Esophagus muscularis mucosa (tissue), 4 donors: ENCODE data around the gene PCNT. TPM values are rescaled to one million over a fixed set of nuclear protein-coding genes. Genes with fewer than 3 reads are reported as not detected.

ENCODE experiments used
- DNase-seq: peaks from one replicate; pipeline ENCODE4 v3.0.0-alpha.2; 2017; ENCODE audit errors: extremely low spot score
- H3K27ac ChIP-seq, 4 donors: fragments of 200-600 bp; sonication (generic); replicated peaks in 1 of 4; 1 replicate in 3 of 4; 2 replicates in 1 of 4; pipeline ENCODE4 v1.5.1; 2016 to 2019; ENCODE audit warnings: mild to moderate bottlenecking in 1 of 4
- H3K27me3 ChIP-seq, 4 donors: fragments of 200-600 bp; sonication (generic); one replicate each; pipeline versions ENCODE4 v1.5.1 to v1.6.0; 2016 to 2019
- H3K36me3 ChIP-seq, 4 donors: fragments of 200-600 bp; sonication (generic); one replicate each; pipeline ENCODE4 v1.5.1; 2016 to 2019
- H3K4me1 ChIP-seq, 4 donors: fragments of 200-600 bp; sonication (generic); one replicate each; pipeline ENCODE4 v1.5.1; 2016 to 2019
- H3K4me3 ChIP-seq, 4 donors: fragments of 200-600 bp; sonication (generic); 1 replicate in 2 of 4; 2 replicates in 2 of 4; pipeline ENCODE4 v1.5.1; 2016 to 2019; ENCODE audit warnings: mild to moderate bottlenecking in 4 of 4, moderate library complexity in 1 of 4
- H3K9me3 ChIP-seq, 4 donors: fragments of 200-600 bp; sonication (generic); 1 replicate in 3 of 4; 2 replicates in 1 of 4; pipeline ENCODE4 v1.5.1; 2016 to 2019
- EP300 ChIP-seq: sonication (generic); formaldehyde crosslinking; IDR thresholded peaks from one replicate; pipeline ENCODE4 v1.6.1; 2017; ENCODE audit warnings: antibody characterized with exemption
- POLR2A ChIP-seq: fragments of 450-650 bp; IDR thresholded peaks from one replicate; pipeline ENCODE4 v1.6.1; 2017; ENCODE audit warnings: antibody characterized with exemption, moderate library complexity, mild to moderate bottlenecking, low read depth
- POLR2AphosphoS5 ChIP-seq, 2 donors: sonication (generic); formaldehyde crosslinking; IDR thresholded peaks; one replicate each; pipeline ENCODE4 v1.6.1; 2017; ENCODE audit warnings: antibody characterized with exemption in 2 of 2
- WGBS: methylation state at CpG from one replicate; pipeline ENCODE4 v1.1.5; 2018; 5-methylcytosine and 5-hydroxymethylcytosine counted together
- intact Hi-C: fragments of 100-400 bp; cut with DNase I; formaldehyde crosslinking; loops from one replicate; pipeline ENCODE4 v1.15.1; 2023
- total RNA-seq, 4 donors: library from RNA; depleted of rRNA; stranded (reverse); fragments of >200 nt; gene quantifications; one replicate each; pipeline versions ENCODE4 v1.1.0 to v1.2.1, GENCODE V29; 2016
- TF ChIP-seq, protein P1 (sequence below), 3 experiments: fragments of 200-600 bp in 2 of 3; fragments of 450-650 bp in 1 of 3; sonication (generic) in 2 of 3; IDR thresholded peaks; one replicate each; pipeline ENCODE4 v1.5.1; 2017 to 2019; ENCODE audit warnings: antibody characterized with exemption in 3 of 3, mild to moderate bottlenecking in 2 of 3, moderate library complexity in 1 of 3

Gene PCNT
- total RNA-seq, 4 donors from 2014 or later = 21.2 to 35.1 (median 24.7) TPM

DNA sequence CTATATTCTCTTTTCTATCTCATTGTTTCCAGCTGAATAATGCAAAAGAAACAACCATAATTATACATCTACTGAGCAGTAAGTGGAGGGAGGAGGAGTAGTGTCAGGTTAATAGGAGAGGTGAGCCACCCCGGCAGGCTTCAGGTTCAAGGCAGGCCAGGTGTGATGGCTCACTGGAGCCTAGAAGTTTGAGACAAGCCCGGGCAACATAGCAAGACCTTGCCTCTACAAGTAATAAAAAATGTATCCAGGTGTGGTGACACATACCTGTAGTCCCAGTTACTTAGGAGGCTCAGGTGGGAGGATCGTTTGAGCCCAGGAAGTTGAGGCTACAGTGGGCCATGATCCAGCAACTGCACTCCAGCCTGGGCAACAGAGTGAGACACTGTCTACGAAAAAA, 132.8 kb downstream of the PCNT start:
- TF ChIP-seq POLR2A (no peak), POLR2AphosphoS5 (IDR thresholded peaks at IDR 0.05) (no peak), EP300 (no peak)
- TF ChIP-seq, protein P1, sequence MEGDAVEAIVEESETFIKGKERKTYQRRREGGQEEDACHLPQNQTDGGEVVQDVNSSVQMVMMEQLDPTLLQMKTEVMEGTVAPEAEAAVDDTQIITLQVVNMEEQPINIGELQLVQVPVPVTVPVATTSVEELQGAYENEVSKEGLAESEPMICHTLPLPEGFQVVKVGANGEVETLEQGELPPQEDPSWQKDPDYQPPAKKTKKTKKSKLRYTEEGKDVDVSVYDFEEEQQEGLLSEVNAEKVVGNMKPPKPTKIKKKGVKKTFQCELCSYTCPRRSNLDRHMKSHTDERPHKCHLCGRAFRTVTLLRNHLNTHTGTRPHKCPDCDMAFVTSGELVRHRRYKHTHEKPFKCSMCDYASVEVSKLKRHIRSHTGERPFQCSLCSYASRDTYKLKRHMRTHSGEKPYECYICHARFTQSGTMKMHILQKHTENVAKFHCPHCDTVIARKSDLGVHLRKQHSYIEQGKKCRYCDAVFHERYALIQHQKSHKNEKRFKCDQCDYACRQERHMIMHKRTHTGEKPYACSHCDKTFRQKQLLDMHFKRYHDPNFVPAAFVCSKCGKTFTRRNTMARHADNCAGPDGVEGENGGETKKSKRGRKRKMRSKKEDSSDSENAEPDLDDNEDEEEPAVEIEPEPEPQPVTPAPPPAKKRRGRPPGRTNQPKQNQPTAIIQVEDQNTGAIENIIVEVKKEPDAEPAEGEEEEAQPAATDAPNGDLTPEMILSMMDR (IDR thresholded peaks at IDR 0.05) = no peak
- 94% methylated on average over 4 of the region's 4 CpGs for WGBS
- no peak overlapping the region for H3K4me3 ChIP-seq
- peaks cover 59 to 72% (median 63%) of the 10 kb centered on the region in 4 donors for H3K4me1 ChIP-seq
- H3K27me3 ChIP-seq = no peaks in the 10 kb centered on the region
- peak overlapping the region in 3 of 4 donors; percentile 89 to 91 (median 91) for H3K27ac ChIP-seq
- DNase-seq = no peak
- intact Hi-C loops = loop anchor here (10.0 kb wide), 1 partner anchor 132 kb away; the partner anchor contains the start of genes C21orf58 and PCNT
- H3K36me3 ChIP-seq = no peaks in the 10 kb centered on the region
- H3K9me3 ChIP-seq = no peaks in the 10 kb centered on the region

DNA sequence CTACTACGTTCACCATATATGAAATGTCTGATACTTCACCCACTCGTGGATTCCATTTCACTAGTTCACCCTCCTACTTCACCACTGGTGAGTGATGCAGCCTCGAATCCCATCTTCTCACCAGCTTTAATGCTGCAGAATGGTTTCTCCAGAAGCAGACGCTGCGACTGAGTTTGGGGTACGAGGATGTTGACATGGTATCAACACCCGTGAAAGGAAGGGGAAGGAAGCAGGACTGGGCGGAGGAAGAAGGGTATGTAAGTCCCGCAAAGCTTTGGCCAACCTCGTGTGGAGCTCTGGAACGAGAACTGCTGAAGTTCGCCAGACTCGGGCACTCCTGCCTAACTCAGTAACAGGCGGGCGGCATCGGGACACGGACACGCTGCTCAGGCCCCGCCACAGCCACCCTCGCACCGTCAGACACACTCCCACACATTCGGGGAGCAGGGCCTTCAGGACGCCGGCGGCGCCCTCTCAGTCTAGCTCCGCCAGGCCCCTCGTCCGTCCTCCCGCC, 133.9 kb downstream of the PCNT start:
- TF ChIP-seq EP300 = no peak
- TF ChIP-seq, protein P1 (IDR thresholded peaks at IDR 0.05) = no peak
- no peak for TF ChIP-seq POLR2AphosphoS5 (IDR thresholded peaks at IDR 0.05)
- no peak for TF ChIP-seq POLR2A
- no peaks in the 10 kb centered on the region for H3K9me3 ChIP-seq
- WGBS = 3% methylated on average over 15 of the region's 30 CpGs
- H3K27ac ChIP-seq = peak overlapping the region; percentile 89 to 94 (median 91)
- intact Hi-C loops = loop anchor here (10.0 kb wide), 1 partner anchor 133 kb away; the partner anchor contains the start of genes C21orf58 and PCNT
- no peaks in the 10 kb centered on the region for H3K27me3 ChIP-seq
- no peaks in the 10 kb centered on the region for H3K36me3 ChIP-seq
- peak overlapping the region; percentile 88 to 100 (median 96) for H3K4me3 ChIP-seq
- peaks cover 61 to 80% (median 69%) of the 10 kb centered on the region in 4 donors for H3K4me1 ChIP-seq
- DNase-seq = no peak

DNA sequence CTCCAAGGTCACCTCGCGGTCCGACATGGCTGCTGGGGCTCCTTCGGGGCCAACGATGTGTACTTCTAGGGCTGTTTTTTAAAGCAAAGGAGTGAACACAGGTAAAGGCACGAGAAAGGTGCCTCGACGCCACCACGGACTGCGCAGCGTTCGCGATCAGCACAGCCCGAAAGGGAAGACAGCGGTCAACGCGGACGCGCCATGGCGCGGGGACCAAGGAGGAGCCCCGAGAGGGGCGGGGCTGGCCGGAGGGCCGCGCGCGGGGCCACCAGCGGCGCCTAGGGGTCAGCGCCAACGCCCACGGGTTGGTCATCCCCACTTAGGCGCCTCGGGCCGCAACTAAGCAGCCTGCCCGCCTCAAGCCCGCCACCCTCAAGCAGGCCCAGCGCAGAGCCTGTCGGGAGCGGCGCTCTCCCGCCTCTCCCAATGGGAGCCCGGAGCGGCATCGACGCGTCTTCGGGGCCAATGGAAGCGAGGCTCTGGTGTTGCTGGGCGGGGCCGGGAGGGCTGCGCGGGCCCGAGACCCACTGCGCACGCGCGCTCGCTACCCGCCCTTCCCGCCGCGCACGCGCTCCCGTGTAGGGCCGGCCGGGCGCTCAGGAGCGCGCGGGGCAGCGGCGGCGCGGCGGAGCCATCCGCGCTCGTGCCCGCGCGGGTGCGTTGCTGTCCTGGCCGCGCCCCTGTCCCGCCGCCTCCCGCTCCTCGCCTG, 134.5 kb downstream of the PCNT start, which contains the start of gene DIP2A:
Gene DIP2A (plus strand): TSS at position 577 of the 709 bp plus-strand sequence. CDS start 241 bp downstream, outside the sequence.
- H3K27ac ChIP-seq = peak within 1 kb of the TSS; percentile 89 to 94 (median 91)
- intact Hi-C loops = loop anchor here (10.0 kb wide), 1 partner anchor 134 kb away; the partner anchor contains the start of genes C21orf58 and PCNT
- TF ChIP-seq POLR2A = peak; percentile 62
- TF ChIP-seq EP300 = no peak
- peak; percentile 96 to 97 for TF ChIP-seq POLR2AphosphoS5 (IDR thresholded peaks at IDR 0.05)
- TF ChIP-seq, protein P1 (IDR thresholded peaks at IDR 0.05) = peak in 2 of 3 experiments; percentile 2 to 10
- peak; percentile 98 for DNase-seq
- 0% methylated on average over 9 of the region's 91 CpGs for WGBS
- H3K4me1 ChIP-seq = peaks cover 61 to 83% (median 69%) of the 10 kb centered on the region in 4 donors
- no peaks in the 10 kb centered on the region for H3K9me3 ChIP-seq
- H3K27me3 ChIP-seq = no peaks in the 10 kb centered on the region
- peak within 1 kb of the TSS; percentile 88 to 100 (median 96) for H3K4me3 ChIP-seq
- peaks cover 0 to 6% (median 0%) of the 10 kb centered on the region in 4 donors for H3K36me3 ChIP-seq

DNA sequence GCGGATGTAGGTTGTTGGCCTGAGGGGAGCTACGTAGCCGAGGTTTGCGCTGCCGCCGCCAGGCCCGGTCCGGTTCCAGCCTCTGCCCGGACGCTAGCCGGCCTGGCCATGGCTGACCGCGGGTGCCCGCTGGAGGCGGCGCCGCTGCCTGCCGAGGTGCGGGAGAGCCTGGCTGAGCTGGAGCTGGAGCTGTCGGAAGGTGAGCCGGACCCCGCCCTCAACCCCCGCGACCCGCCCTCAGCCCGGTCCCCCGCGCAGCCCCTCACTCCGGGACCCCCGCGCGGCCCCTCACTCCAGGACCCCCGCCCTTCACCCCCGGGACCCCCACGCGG, 135.0 kb downstream of the PCNT start:
- Histone ChIP-seq H3K27ac (peak overlapping the region; percentile 89 to 94 (median 91)), H3K4me3 (peak overlapping the region; percentile 88 to 100 (median 96)), H3K27me3 (no peaks in the 10 kb centered on the region), H3K36me3 (peaks cover 0 to 8% (median 0%) of the 10 kb centered on the region in 4 donors), H3K9me3 (no peaks in the 10 kb centered on the region), H3K4me1 (peaks cover 57 to 80% (median 68%) of the 10 kb centered on the region in 4 donors)
- DNase-seq = no peak
- no CpG with 5 or more reads among the region's 36 CpGs for WGBS
- TF ChIP-seq POLR2A = no peak
- TF ChIP-seq, protein P1 (IDR thresholded peaks at IDR 0.05) = no peak
- TF ChIP-seq POLR2AphosphoS5 (IDR thresholded peaks at IDR 0.05) = no peak
- no peak for TF ChIP-seq EP300
- intact Hi-C loops = loop anchor here (10.0 kb wide), 1 partner anchor 134 kb away; the partner anchor contains the start of genes C21orf58 and PCNT
